ENCODE data around the gene CFDP1. TPM values are rescaled to one million over a fixed set of nuclear protein-coding genes. Genes with fewer than 3 reads are reported as not detected.

CFDP1 gene
- total RNA-seq, 2 donors from 2014 or later, result 25.2 to 33.6 TPM

DNA sequence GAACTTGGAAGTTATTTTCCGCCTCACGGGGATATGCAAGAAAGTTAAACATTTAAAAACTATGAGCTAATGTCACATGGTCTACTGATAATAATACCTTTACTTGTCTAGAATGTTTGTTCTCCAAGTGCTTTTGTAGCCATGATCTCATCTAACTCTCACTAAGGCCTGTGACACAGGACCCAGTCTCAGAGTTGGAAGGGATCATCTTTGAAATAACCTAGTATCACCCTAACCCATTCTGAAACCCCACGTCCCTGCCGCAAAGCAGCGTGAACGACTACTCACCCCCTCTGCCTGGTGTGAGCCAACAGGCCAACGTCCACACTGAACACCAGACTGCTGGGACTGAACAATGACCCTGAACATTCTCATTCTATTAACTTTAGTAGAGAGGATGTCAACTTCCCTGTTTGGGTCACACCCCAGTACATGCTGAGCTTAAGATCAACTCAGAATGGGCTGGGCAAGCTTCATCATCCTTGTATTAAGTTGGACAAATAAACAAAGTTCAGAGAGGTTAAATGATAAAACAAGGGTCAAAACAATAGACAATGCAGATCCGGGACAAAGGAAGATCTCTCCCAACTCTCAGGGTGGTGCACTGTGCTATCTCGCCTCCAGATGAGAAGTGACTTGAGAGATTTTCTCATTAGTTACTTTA is 127.1 kb downstream of the CFDP1 start:
- H3K4me3 ChIP-seq, result no peak overlapping the region
- H3K27me3 ChIP-seq, result no peaks in the 10 kb centered on the region
- peak overlapping the region; percentile 83 to 88 for H3K27ac ChIP-seq
- H3K36me3 ChIP-seq, result peaks cover 21% of the 10 kb centered on the region
- H3K9me3 ChIP-seq, result no peaks in the 10 kb centered on the region
- no peak for DNase-seq (ENCODE audit: low spot score)
- TF ChIP-seq, protein P1, sequence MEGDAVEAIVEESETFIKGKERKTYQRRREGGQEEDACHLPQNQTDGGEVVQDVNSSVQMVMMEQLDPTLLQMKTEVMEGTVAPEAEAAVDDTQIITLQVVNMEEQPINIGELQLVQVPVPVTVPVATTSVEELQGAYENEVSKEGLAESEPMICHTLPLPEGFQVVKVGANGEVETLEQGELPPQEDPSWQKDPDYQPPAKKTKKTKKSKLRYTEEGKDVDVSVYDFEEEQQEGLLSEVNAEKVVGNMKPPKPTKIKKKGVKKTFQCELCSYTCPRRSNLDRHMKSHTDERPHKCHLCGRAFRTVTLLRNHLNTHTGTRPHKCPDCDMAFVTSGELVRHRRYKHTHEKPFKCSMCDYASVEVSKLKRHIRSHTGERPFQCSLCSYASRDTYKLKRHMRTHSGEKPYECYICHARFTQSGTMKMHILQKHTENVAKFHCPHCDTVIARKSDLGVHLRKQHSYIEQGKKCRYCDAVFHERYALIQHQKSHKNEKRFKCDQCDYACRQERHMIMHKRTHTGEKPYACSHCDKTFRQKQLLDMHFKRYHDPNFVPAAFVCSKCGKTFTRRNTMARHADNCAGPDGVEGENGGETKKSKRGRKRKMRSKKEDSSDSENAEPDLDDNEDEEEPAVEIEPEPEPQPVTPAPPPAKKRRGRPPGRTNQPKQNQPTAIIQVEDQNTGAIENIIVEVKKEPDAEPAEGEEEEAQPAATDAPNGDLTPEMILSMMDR (IDR thresholded peaks at IDR 0.05), result no peak
- H3K4me1 ChIP-seq, result peaks cover 0 to 31% of the 10 kb centered on the region in 2 donors

- TF ChIP-seq, protein P1 (IDR thresholded peaks at IDR 0.05), result no peak
- no peaks in the 10 kb centered on the region for H3K9me3 ChIP-seq
- H3K27me3 ChIP-seq, result no peaks in the 10 kb centered on the region
- H3K27ac ChIP-seq, result peak overlapping the region; percentile 83 to 88
- H3K4me3 ChIP-seq, result no peak overlapping the region
- peaks cover 0 to 31% of the 10 kb centered on the region in 2 donors for H3K4me1 ChIP-seq
- H3K36me3 ChIP-seq, result peaks cover 28% of the 10 kb centered on the region
- peak; percentile 91 for DNase-seq (ENCODE audit: low spot score)
Measured at GRCh38 chr16:75305364-75306098, 127.8 kb downstream of the CFDP1 start.

- TF ChIP-seq, protein P1 (IDR thresholded peaks at IDR 0.05), result no peak
- peaks cover 33% of the 10 kb centered on the region for H3K36me3 ChIP-seq
- peak overlapping the region; percentile 83 to 88 for H3K27ac ChIP-seq
- no peaks in the 10 kb centered on the region for H3K27me3 ChIP-seq
- DNase-seq (ENCODE audit: low spot score), result peak; percentile 78
- no peak overlapping the region for H3K4me3 ChIP-seq
- peaks cover 0 to 31% of the 10 kb centered on the region in 2 donors for H3K4me1 ChIP-seq
- H3K9me3 ChIP-seq, result no peaks in the 10 kb centered on the region
Measured at GRCh38 chr16:75304521-75305363, 128.6 kb downstream of the CFDP1 start.

DNA sequence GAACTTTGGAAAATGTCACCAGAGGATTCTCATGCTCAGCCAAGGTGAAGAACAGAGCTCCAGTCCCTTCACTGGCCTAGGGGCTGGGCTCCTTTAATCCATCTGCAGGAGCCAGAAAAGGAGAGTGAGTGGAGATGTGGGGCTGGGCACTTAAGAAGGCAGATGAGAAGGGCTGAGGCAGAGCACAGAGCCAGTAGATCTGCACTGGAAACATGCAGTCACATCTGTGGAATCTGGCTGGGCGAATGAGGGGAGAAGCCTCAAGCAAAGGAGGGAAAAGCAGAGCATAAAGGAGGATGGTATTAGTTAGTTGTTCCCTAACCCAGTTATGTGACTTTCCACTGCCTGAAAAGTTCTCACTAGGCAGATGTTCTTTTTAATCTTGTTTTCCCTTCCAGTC is 131.5 kb downstream of the CFDP1 start:
- no peaks in the 10 kb centered on the region for H3K27me3 ChIP-seq
- no peak overlapping the region for H3K4me3 ChIP-seq
- H3K9me3 ChIP-seq, result no peaks in the 10 kb centered on the region
- peaks cover 0 to 30% of the 10 kb centered on the region in 2 donors for H3K4me1 ChIP-seq
- peaks cover 33% of the 10 kb centered on the region for H3K36me3 ChIP-seq
- no peak for DNase-seq (ENCODE audit: low spot score)
- no peak overlapping the region for H3K27ac ChIP-seq
- TF ChIP-seq, protein P1 (IDR thresholded peaks at IDR 0.05), result no peak

DNA sequence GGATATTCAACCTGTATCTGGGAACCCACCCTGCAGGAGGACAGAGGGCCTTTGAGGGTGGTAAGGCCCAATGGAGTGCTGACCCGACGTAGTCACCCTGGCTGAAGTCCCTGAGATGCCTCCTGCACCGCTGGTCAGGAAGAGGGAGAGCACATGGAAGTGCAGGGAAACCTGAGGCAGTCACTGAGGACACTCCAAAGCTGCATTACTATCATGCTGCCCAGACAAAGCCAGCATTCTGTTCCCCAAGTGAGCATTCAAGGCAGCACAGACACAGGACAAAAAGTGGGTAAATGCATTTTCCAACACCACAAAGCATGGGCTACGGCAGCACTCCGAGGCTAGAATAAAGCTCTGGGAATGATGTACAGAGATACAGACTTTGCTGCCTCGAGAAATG is 135.0 kb downstream of the CFDP1 start:
- Histone ChIP-seq H3K27me3 (no peaks in the 10 kb centered on the region), H3K4me3 (no peak overlapping the region), H3K36me3 (peaks cover 36% of the 10 kb centered on the region), H3K4me1 (peaks cover 0 to 13% of the 10 kb centered on the region in 2 donors), H3K27ac (peak overlapping the region in 1 of 2 donors; percentile 68), H3K9me3 (no peaks in the 10 kb centered on the region)
- no peak for DNase-seq (ENCODE audit: low spot score)
- TF ChIP-seq, protein P1 (IDR thresholded peaks at IDR 0.05), result no peak
